HL-60 (cell line): ENCODE data around the gene STAB2.

ENCODE experiments used
- DNase-seq, 2 experiments: peaks; one replicate each; pipeline ENCODE4 v3.0.0-alpha.2; 2010 to 2020; ENCODE audit warnings: low read depth in 1 of 2, low spot score in 1 of 2
- H3K27ac ChIP-seq: fragments of 250-450 bp; sonication (Bioruptor Pico); replicated peaks from 2 replicates; pipeline ENCODE4 v1.5.1; 2020; ENCODE audit warnings: mild to moderate bottlenecking, moderate library complexity
- H3K27me3 ChIP-seq: fragments of 250-450 bp; sonication (Bioruptor Pico); 2 replicates; pipeline ENCODE4 v1.5.1; 2021; ENCODE audit warnings: mild to moderate bottlenecking, moderate library complexity; ENCODE audit not compliant: insufficient read depth, poor library complexity, severe bottlenecking
- H3K4me3 ChIP-seq: replicated peaks from 2 replicates; pipeline ENCODE4 v1.5.1; 2011; ENCODE audit warnings: mild to moderate bottlenecking, control low read depth, low read length; ENCODE audit not compliant: insufficient read depth
- CTCF ChIP-seq: IDR thresholded peaks from one replicate; pipeline ENCODE4 v1.5.1; 2011; ENCODE audit warnings: low read length, control low read depth, inconsistent platforms; ENCODE audit not compliant: insufficient read depth
- GABPA ChIP-seq: IDR thresholded peaks from 2 replicates; pipeline ENCODE4 v1.6.1; 2012; ENCODE audit warnings: low read depth
- POLR2AphosphoS5 ChIP-seq: IDR thresholded peaks from 2 replicates; pipeline ENCODE4 v1.6.1; 2012; ENCODE audit warnings: low read depth
- REST ChIP-seq: IDR thresholded peaks from 2 replicates; pipeline ENCODE4 v1.6.1; 2012; ENCODE audit warnings: low read depth; ENCODE audit not compliant: insufficient replicate concordance
- SPI1 ChIP-seq: IDR thresholded peaks from 2 replicates; pipeline ENCODE4 v1.6.1; 2012; ENCODE audit warnings: low read depth, mild to moderate bottlenecking, borderline replicate concordance

The STAB2 gene

DNA sequence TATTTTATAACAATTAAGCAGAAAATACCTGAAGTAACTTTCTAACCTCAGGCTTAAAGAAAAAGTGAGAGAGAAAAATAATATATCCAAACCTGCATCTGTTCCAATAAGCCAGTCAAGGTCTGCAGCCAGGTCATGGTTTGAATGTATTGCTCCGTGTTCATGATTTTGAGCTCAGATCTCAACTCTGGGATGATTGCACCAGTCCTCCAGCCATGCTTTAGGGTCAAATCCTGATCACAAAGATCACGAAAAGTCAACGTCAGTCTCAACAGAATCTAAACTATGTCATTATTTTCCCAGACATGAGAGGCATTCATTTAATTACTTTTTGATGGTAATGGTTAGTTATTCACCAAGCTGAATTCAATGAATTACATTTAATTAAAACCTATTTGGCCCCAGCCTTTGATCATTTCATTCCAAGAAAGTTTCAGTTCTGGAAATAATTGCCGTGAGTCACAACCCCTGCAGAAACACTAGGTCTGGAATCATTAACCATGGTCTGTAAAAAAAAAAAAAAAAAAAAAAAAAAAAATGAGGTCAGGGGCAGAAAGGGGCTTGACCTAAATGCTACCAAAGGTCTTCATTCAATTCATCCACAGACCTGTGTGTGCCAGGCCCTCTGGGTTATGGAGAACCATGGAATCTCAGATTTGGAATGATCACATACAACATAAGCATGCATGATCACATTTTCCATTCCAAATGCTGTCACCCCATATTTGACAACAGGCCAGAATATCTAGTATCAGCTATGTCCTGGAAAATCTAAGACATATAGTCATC, 198.4 kb downstream of the STAB2 start:
- H3K4me3 ChIP-seq, result no peak overlapping the region
- TF ChIP-seq GABPA, result no peak
- TF ChIP-seq REST, result no peak
- no peak for TF ChIP-seq CTCF
- TF ChIP-seq POLR2AphosphoS5, result no peak
- TF ChIP-seq SPI1, result no peak
- no peak for DNase-seq
- no peaks in the 10 kb centered on the region for H3K27me3 ChIP-seq
- H3K27ac ChIP-seq, result no peak overlapping the region

- TF ChIP-seq SPI1 (no peak), CTCF (no peak)
- no peak overlapping the region for H3K27ac ChIP-seq
- DNase-seq, result no peak
- no peaks in the 10 kb centered on the region for H3K27me3 ChIP-seq
- H3K4me3 ChIP-seq, result no peak overlapping the region
Measured at GRCh38 chr12:103786201-103786600, 199.1 kb downstream of the STAB2 start.

- no peak for TF ChIP-seq POLR2AphosphoS5
- TF ChIP-seq GABPA, result no peak
- TF ChIP-seq REST, result no peak
- TF ChIP-seq SPI1, result no peak
- Histone ChIP-seq H3K4me3 (no peak overlapping the region), H3K27me3 (no peaks in the 10 kb centered on the region), H3K27ac (no peak overlapping the region)
- DNase-seq, result no peak
Measured at GRCh38 chr12:103791350-103791920, 204.4 kb downstream of the STAB2 start.

- Histone ChIP-seq H3K4me3 (no peak overlapping the region), H3K27ac (no peak overlapping the region), H3K27me3 (no peaks in the 10 kb centered on the region)
- TF ChIP-seq CTCF (no peak), REST (no peak), POLR2AphosphoS5 (no peak), GABPA (no peak), SPI1 (no peak)
- DNase-seq, result no peak
Measured at GRCh38 chr12:103793046-103793445, 206.0 kb downstream of the STAB2 start.
